ENCODE measurements around the gene FLNB.

Gene FLNB

DNA sequence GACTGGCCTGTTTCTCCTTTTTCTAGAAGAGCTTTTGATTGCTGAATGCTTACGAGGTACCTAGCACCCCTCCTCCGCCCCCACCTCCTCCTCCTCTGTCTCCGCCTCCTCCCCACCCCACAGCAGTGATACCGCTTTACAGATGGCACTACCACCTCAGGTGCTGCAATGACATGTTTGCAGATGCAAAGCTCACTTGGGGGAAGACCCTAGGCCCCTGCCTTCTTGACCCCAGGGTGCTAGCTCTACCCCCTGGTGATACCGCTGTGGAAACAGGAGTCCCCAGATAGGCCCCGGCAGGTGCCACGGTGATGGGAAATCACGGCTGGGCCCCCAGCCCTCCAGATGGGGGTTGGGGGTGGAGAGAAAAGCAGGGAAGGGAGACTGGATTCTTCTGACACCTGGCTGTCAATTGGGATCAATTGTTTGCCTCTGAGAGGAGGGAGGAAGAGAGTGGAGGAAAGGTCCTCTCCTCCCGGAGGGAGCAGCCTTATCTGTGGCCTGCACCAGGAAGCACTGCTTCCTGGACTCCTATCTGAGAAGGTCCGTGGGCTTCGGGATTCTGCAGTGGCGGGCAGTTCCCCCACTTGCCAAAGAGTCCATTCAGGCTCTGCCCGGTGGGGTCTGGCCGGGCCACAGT lies 164.9 kb downstream of the FLNB start:
- DNase-seq: no peak

- DNase-seq: no peak
Observed at GRCh38 chr3:58173669-58174398, 165.6 kb downstream of the FLNB start.

GRCh38 chr3:58175187-58175436 lies 166.9 kb downstream of the FLNB start:
- no peak for DNase-seq

- no peak for DNase-seq
Observed at GRCh38 chr3:58175437-58176184, 167.4 kb downstream of the FLNB start.

DNA sequence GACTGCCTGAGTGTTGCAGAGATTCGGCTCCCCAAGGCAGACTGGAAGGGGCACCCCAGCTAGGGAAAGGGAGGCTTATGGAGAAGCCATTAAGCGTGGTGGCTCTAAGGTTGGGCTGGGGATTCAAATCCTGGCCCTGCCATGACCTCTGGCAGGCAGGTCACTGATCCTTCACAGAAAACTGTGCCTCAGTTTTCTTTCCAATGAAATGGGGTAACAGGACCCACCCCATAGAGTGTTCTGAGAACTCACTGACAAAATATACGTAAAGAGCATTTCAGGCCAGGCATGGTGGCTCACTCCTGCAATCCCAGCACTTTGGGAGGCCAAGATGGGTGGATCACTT lies 167.9 kb downstream of the FLNB start:
- no peak for DNase-seq

DNA sequence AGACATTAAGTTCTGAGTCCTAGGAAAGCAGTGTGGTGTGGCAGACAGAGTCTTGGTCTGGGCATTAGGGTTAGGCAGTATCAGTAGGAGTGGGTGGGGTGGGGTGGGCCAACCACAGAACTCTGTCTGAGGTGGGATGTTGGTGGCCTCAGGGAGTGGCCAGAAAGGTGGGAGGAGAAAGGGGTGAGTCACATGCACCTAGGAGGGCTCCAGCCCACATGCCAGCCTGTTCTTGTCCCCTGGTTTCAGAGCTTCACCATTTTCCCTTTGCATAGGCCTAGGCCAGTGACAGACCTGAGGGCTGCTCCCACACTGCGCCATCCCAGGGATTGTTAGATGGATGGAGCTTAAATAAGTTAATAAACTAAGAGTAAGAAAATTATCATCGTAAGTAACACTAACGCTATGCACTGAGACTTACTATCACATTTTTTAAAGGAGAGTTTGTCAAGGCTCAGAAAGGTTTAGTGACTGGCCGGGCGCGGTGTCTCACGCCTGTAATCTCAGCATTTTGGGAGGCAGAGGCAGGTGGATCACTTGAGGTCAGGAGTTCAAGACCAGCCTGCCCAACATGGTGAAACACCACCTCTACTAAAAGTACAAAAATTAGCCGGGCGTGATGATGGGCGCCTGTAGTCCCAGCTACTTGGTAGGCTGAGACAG lies 168.7 kb downstream of the FLNB start:
- DNase-seq: no peak

- DNase-seq: no peak
Observed at GRCh38 chr3:58177747-58178527, 169.7 kb downstream of the FLNB start.

DNA sequence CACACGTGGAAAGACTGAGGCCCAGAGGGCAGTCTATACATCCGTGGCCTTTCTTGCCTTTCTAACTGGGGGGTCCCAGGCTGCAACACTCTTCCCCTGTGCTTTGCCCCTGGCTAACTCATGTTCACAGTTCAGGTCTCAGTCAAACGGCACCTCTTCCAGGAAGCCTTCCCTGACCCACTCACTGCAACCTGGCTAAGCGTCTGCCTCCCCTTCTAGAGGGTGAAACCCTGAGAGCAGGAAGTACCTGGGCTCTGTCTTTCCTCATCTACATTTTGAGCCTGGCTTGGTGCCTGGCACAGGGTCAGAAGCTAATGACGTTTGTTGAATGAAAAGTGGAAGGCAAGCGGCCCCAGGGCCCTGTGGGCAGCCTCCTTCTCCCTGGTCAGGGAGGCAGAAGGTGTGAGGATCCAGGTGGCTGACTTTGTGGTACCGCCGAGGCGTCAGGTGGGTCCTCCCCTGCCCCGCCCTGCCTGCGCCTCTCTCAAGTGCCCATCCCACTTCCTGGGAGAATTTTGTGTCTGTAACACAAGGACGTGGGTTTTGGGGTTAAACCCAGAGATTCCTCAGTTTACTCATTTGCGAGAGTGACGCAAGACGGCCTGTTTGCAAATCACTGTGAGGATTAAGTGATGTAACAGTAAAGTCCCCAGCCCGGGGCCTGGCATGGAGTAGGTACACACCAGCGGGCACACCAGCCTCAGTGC lies 170.5 kb downstream of the FLNB start:
- DNase-seq: no peak

DNA sequence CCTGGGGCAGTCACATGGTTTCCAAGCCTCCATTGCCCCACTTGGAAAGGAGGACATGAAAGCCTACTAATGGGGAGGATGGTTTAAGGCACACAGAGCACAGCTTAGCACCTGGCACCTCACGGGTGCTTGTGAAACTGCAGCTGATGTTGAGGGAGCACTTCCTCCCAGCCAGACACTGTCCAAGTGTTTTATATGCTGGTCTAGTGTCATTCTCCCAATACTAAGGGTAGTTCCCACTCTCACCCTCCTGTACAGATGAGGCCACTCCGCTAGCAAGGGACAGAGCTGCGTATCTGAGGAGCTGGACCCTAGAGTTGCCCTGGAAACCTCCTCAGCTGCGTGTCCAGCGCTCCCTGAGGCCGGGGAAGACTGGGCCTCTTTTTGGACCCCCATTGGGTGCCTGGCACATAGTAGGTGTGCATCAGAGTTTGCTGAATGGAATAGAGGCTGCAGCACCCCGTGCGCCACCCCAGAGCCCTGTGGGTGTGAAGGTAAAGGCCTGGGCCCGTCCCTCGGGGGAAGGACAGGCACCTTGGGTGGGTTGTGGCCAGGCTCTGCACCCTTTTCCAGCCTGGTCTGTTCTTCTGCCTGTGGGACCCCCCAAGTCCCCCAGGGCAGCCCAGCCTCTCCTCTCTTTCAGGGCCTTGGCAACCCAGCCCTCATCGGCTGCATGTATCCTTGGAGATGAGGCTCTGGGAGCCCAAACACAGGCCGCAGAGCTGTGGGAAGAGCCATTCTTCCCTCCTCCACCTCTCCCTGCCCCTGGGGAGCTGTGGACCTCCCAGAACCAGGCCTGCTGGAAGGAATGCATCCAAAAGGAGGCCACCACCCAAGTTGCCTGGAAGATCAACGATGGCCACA lies 171.2 kb downstream of the FLNB start:
- DNase-seq: no peak

DNA sequence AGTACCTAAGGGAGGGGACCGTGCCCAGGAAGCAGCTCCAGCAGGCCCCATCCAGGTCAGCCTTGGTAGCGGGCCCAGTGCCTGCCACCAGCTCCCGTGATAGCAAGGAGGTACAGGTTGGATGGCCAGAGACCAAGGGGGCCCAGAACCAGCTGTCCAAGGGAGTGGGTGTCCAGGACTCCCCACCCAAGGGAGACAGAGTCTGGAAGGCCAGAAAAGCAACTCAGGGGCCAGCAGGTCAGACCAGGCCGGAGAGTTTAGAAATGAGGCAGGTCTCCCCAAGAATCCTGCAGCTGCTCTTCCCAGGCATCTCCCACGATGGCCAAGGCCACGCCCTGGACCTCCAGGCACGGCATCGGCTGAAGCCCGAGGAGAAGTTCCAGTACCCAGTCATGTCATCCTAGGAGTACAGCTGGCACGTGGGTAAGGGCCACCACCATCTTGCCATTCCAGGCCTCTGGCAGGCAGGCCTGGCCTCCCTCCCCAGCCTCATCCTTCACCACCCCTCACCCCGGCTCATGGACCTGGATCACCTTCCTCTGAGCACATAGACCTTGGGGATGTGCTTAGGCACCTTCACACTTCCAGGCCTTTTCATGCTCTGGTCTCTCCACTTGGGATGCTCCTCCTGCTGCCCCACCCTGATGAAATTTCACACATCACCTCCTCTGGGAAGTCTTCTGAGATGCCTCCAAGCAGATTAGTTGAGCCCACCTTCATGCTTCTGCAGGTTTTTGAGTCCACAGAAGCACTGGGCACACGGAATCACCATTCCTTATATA lies 172.1 kb downstream of the FLNB start:
- no peak for DNase-seq

- no peak for DNase-seq
Observed at GRCh38 chr3:58180940-58181587, 172.8 kb downstream of the FLNB start.

- DNase-seq: no peak
Observed at GRCh38 chr3:58183221-58183620, 175.0 kb downstream of the FLNB start.

- DNase-seq: no peak
Observed at GRCh38 chr3:58183891-58184290, 175.7 kb downstream of the FLNB start.

GRCh38 chr3:58184309-58184981 lies 176.2 kb downstream of the FLNB start:
- DNase-seq: no peak

DNA sequence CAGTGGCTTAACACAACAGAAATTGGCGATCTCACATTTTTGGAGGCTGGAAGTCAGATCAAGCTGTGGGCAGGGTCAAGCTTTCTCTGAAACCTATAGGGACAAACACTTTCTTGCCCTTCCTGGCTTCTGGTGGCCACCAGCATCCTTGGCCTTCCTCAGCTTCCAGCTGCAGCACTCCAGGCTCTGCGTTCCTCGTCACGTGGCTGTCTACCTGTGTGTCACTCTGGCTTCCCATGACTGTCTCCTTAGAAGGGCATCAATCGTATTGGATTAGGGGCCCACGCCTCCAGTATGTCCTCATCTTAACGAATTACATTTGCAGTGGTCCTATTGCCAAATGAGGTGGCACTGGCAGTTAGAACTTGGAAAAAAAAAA lies 176.7 kb downstream of the FLNB start:
- no peak for DNase-seq

GRCh38 chr3:58188173-58188564 lies 179.9 kb downstream of the FLNB start:
- DNase-seq: no peak

GRCh38 chr3:58188921-58189451 lies 180.8 kb downstream of the FLNB start:
- no peak for DNase-seq

DNA sequence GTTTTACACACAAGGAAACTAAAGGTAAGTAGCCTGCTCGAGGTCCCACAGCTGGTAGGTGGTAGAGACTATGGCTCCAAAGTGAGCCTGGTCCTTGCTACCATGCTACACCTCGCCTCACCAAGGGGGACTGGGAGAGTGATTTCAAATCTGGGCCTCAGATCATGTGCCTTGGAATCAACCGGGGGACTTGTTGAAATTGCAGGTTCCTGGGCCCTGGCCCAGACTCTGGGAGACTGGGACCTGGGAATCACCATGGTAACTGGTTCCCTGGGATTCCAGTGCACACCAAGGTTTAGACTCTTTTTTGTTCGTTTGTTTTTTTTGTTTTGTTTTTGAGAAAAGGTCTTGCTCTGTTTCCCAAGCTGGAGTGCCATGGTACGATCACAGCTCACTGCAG lies 181.5 kb downstream of the FLNB start:
- DNase-seq: no peak

- no peak for DNase-seq
Observed at GRCh38 chr3:58190291-58190690, 182.1 kb downstream of the FLNB start.
